HepG2 (cell line): ENCODE data around the gene ARPC5. TPM values are rescaled to one million over a fixed set of nuclear protein-coding genes. Genes with fewer than 3 reads are reported as not detected.

Experiments used
- ATAC-seq: fragments of 200-7000 bp; cut with Tn5 transposase; 3 replicates; pipeline ENCODE4 v1.9.1; 2020; ENCODE audit warnings: mild to moderate bottlenecking, moderate library complexity
- BruUV-seq: library from RNA; stranded (reverse); fragments of 400-500 nt; replicated peaks from 2 replicates; lab custom pipeline; 2021; lab: Mats Ljungman, UMichigan
- CTCF ChIA-PET: fragments of 300-600 bp; formaldehyde crosslinking; extraction: SDS; loops from one replicate; lab custom pipeline; 2021; ENCODE audit warnings: low total read pairs, inconsistent platforms, low intra/inter-chr PET ratio; lab: Yijun Ruan, JAX
- POLR2A ChIA-PET: fragments of 350-600 bp; sonication (Branson Sonifier 250); formaldehyde crosslinking; loops from one replicate; lab custom pipeline; 2020; ENCODE audit warnings: antibody characterized with exemption, inconsistent platforms; lab: Yijun Ruan, JAX
- DNase-seq: peaks from one replicate; pipeline ENCODE4 v3.0.0-alpha.2; 2015; ENCODE audit warnings: low spot score
- FAIRE-seq: peaks from 3 replicates; lab custom pipeline; 2011; peaks lifted over from hg19 to GRCh38; lab: Jason Lieb, UNC
- H2AFZ ChIP-seq: one replicate; pipeline ENCODE4 v1.6.1; 2011; ENCODE audit warnings: low read length, inconsistent platforms
- H3K27ac ChIP-seq: fragments of 300-600 bp; 3 replicates; pipeline ENCODE4 v1.8.0; 2011; ENCODE audit warnings: mixed run types, mild to moderate bottlenecking, mixed read lengths, low read length, inconsistent platforms; ENCODE audit not compliant: insufficient read depth; ENCODE audit errors: extremely low read length
- H3K27me3 ChIP-seq, 2 experiments: fragments of 200-600 bp in 1 of 2; 2 replicates in 1 of 2; 3 replicates in 1 of 2; pipeline versions ENCODE4 v1.6.0 to v1.8.0; 2011; ENCODE audit warnings: low read length in 2 of 2, mild to moderate bottlenecking in 2 of 2, moderate library complexity in 2 of 2, inconsistent platforms in 1 of 2; ENCODE audit not compliant: insufficient read depth in 2 of 2, control insufficient read depth in 1 of 2
- H3K36me3 ChIP-seq, 2 experiments: fragments of 200-600 bp in 1 of 2; replicated peaks in 1 of 2; 2 replicates in 1 of 2; 3 replicates in 1 of 2; pipeline versions ENCODE4 v1.5.1 to v1.8.0; 2011; ENCODE audit warnings: low read length in 2 of 2, inconsistent platforms in 1 of 2; ENCODE audit not compliant: insufficient read depth in 2 of 2, control insufficient read depth in 1 of 2
- H3K4me1 ChIP-seq: 2 replicates; pipeline ENCODE4 v1.5.1; 2012; ENCODE audit warnings: low read length, inconsistent platforms; ENCODE audit not compliant: insufficient read depth
- H3K4me2 ChIP-seq: 2 replicates; pipeline ENCODE4 v1.6.0; 2011; ENCODE audit warnings: low read depth, low read length, inconsistent platforms
- H3K4me3 ChIP-seq, 3 experiments: fragments of 200-600 bp in 1 of 3; sonication (generic), shearing (Covaris generic) in 1 of 3; replicated peaks in 1 of 3; 2 replicates each; pipeline ENCODE4 v1.5.1; 2011 to 2016; ENCODE audit warnings: low read length in 3 of 3, inconsistent platforms in 2 of 3, low read depth in 2 of 3, mild to moderate bottlenecking in 2 of 3, control low read depth in 1 of 3, mixed read lengths in 1 of 3; ENCODE audit not compliant: insufficient read depth in 1 of 3
- H3K79me2 ChIP-seq: one replicate; pipeline ENCODE4 v1.6.1; 2011; ENCODE audit warnings: low read length, inconsistent platforms; ENCODE audit not compliant: insufficient read depth
- H3K9ac ChIP-seq: 2 replicates; pipeline ENCODE4 v1.6.0; 2011; ENCODE audit warnings: mild to moderate bottlenecking, low read depth, low read length, inconsistent platforms; ENCODE audit not compliant: insufficient read depth
- H3K9me3 ChIP-seq: 2 replicates; pipeline ENCODE4 v1.5.1; 2012; ENCODE audit warnings: mild to moderate bottlenecking, low read length
- H4K20me1 ChIP-seq: 2 replicates; pipeline ENCODE4 v1.6.0; 2011; ENCODE audit warnings: inconsistent platforms, mild to moderate bottlenecking, low read length, moderate library complexity; ENCODE audit not compliant: insufficient read depth
- AKAP8 ChIP-seq: sonication (generic); formaldehyde crosslinking; IDR thresholded peaks from 2 replicates; pipeline ENCODE4 v1.5.1; 2020; ENCODE audit warnings: mild to moderate bottlenecking, missing genetic modification reagents
- KLF12 ChIP-seq: sonication (generic); formaldehyde crosslinking; IDR thresholded peaks from 2 replicates; pipeline ENCODE4 v1.4.0; 2020; ENCODE audit warnings: missing genetic modification reagents, borderline replicate concordance
- TBX3 ChIP-seq: fragments of 450-650 bp; IDR thresholded peaks from 2 replicates; pipeline ENCODE4 v1.6.1; 2017; ENCODE audit warnings: antibody characterized with exemption, mild to moderate bottlenecking, inconsistent platforms, borderline replicate concordance
- ZMYM3 ChIP-seq: sonication (generic); formaldehyde crosslinking; IDR thresholded peaks from 2 replicates; pipeline ENCODE4 v1.5.1; 2020; ENCODE audit warnings: mild to moderate bottlenecking, missing genetic modification reagents
- ZNF207 ChIP-seq: fragments of 450-650 bp; IDR thresholded peaks from 2 replicates; pipeline ENCODE4 v1.6.1; 2016; ENCODE audit warnings: antibody characterized with exemption, borderline replicate concordance
- ZNF232 ChIP-seq: sonication (generic); formaldehyde crosslinking; IDR thresholded peaks from 2 replicates; pipeline ENCODE4 v1.4.0; 2020; ENCODE audit warnings: missing genetic modification reagents, borderline replicate concordance
- ZNF619 ChIP-seq: sonication (generic); formaldehyde crosslinking; IDR thresholded peaks from 2 replicates; pipeline ENCODE4 v1.4.0; 2020; ENCODE audit warnings: mild to moderate bottlenecking, missing genetic modification reagents
- ZNF761 ChIP-seq: sonication (generic); formaldehyde crosslinking; conservative IDR thresholded peaks from 2 replicates; pipeline ENCODE4 v1.4.0; 2020; ENCODE audit warnings: mild to moderate bottlenecking, missing genetic modification reagents
- WGBS: methylation state at CpG from one replicate; pipeline ENCODE4 v1.1.6; 2017; ENCODE audit warnings: low lambda C conversion rate; 5-methylcytosine and 5-hydroxymethylcytosine counted together
- in situ Hi-C: cut with HindIII; loops from 2 replicates; pipeline ENCODE4 v1.10.0; 2017; ENCODE audit warnings: low pct_unique_long_range_greater_than_20kb; ENCODE audit not compliant: extremely low pct_ligation_motif_present
- intact Hi-C: fragments of 100-400 bp; cut with micrococcal nuclease; formaldehyde crosslinking; loops from one replicate; pipeline ENCODE4 v1.10.0; 2022; ENCODE audit not compliant: unreplicated experiment
- polyA plus RNA-seq, 8 experiments: library from polyadenylated mRNA; depleted of rRNA in 3 of 8; stranded (reverse) in 7 of 8; unstranded in 1 of 8; fragments of >200 nt; fragmentation: Illumina TruSeq in 4 of 8; extraction: Trizol in 4 of 8; gene quantifications; 2 replicates each; pipeline versions ENCODE4 v1.2.1 to v1.2.3, GENCODE V29; 2011 to 2016; ENCODE audit warnings: low read depth in 4 of 8, missing spikeins in 1 of 8, mixed read lengths in 1 of 8; ENCODE audit not compliant: insufficient read depth in 1 of 8
- total RNA-seq, 5 experiments: library from RNA; depleted of rRNA; stranded (reverse); fragments of >200 nt; fragmentation: Illumina TruSeq; extraction: Trizol; gene quantifications; 2 replicates each; pipeline ENCODE4 v1.2.3, GENCODE V29; 2016; ENCODE audit warnings: low read depth in 1 of 5
- TF ChIP-seq, protein P1 (sequence below): sonication (generic); formaldehyde crosslinking; IDR thresholded peaks from 2 replicates; pipeline ENCODE4 v1.5.0; 2020; ENCODE audit warnings: mild to moderate bottlenecking, missing genetic modification reagents, borderline replicate concordance

Gene ARPC5
- total and polyA plus RNA-seq, 2 of the 13 experiments (the other 11 are each of a cell fraction or from before 2014, with no cell fraction given) = 48.4 to 106 TPM

DNA sequence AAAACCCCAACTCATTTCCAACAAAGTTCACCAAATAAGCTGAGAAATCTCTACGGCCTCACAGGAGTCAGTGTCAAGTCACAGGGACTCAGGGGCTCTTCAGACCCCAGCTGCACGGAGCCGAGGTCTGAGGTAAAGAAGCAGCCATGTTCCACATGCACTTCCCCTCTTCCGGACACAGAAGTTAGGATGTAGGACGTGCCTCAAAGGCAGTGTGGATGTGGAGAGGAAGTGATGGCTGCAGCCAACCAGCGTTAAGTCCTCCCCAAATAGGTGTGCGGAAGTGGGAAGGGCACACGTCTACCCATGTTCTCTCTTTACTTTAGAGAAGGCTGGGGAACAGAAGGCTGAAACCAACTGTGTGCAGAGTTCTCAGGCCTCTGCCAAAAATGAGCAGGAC lies 30.8 kb downstream of the ARPC5 start:
- WGBS = 68% methylated on average over 8 of the region's 8 CpGs

DNA sequence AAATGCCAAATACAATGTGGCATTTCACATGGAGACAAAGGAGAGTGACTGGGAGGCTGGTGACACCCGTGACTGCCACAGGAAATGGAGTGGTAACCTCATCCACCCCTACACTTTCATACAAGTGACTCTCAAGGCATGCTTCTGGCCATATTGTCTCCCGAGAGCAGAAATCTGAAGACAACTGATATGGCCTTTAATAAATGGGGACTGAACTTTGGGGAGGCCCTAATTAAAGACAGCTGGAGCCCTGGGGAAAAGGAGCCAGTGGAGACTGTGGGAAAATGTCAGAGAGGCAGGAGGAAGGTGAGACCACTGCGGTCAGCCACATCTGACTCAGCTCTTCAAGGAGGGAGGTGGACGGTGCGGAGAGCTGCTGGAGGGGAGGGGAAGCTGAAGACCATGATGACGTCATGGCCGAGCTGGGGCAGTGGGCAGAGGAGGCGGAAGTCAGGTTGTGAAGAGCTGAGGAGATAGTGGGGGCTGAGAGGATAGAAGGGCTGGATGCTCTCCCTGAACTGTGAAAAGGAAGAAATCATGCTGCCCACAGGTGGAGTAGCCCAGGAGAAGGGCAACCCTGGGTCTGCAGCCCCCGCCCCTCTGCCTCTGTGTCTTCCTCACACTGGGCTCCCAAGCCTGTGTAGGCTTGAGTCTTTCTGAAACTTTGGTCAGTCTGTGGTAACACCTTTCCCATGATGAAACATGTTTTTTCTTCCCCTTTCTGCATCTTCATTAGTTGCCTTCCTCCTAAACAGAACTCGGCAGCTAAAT lies 31.4 kb downstream of the ARPC5 start:
- H3K27ac ChIP-seq = no peak overlapping the region
- H4K20me1 ChIP-seq = no peaks in the 10 kb centered on the region
- H3K4me1 ChIP-seq = peaks cover 28% of the 10 kb centered on the region
- intact Hi-C loops = no loop called here
- H2AFZ ChIP-seq = no peak overlapping the region
- DNase-seq (no peak), FAIRE-seq (no peak), ATAC-seq (no peak)
- in situ Hi-C loops = no loop called here
- POLR2A ChIA-PET = no interaction called here
- WGBS = 60% methylated on average over 10 of the region's 10 CpGs
- no TSS peak for BruUV-seq
- no peak overlapping the region for H3K4me3 ChIP-seq
- H3K36me3 ChIP-seq = no peaks in the 10 kb centered on the region
- H3K4me2 ChIP-seq = no peak overlapping the region
- no peak overlapping the region for H3K9ac ChIP-seq
- no peaks in the 10 kb centered on the region for H3K9me3 ChIP-seq
- CTCF ChIA-PET = no interaction called here
- no peaks in the 10 kb centered on the region for H3K27me3 ChIP-seq
- H3K79me2 ChIP-seq = no peaks in the 10 kb centered on the region
- no peak for TF ChIP-seq ZNF761 (CRISPR knock-in tag)
- TF ChIP-seq TBX3 = no peak
- no peak for TF ChIP-seq ZNF232
- TF ChIP-seq, protein P1, sequence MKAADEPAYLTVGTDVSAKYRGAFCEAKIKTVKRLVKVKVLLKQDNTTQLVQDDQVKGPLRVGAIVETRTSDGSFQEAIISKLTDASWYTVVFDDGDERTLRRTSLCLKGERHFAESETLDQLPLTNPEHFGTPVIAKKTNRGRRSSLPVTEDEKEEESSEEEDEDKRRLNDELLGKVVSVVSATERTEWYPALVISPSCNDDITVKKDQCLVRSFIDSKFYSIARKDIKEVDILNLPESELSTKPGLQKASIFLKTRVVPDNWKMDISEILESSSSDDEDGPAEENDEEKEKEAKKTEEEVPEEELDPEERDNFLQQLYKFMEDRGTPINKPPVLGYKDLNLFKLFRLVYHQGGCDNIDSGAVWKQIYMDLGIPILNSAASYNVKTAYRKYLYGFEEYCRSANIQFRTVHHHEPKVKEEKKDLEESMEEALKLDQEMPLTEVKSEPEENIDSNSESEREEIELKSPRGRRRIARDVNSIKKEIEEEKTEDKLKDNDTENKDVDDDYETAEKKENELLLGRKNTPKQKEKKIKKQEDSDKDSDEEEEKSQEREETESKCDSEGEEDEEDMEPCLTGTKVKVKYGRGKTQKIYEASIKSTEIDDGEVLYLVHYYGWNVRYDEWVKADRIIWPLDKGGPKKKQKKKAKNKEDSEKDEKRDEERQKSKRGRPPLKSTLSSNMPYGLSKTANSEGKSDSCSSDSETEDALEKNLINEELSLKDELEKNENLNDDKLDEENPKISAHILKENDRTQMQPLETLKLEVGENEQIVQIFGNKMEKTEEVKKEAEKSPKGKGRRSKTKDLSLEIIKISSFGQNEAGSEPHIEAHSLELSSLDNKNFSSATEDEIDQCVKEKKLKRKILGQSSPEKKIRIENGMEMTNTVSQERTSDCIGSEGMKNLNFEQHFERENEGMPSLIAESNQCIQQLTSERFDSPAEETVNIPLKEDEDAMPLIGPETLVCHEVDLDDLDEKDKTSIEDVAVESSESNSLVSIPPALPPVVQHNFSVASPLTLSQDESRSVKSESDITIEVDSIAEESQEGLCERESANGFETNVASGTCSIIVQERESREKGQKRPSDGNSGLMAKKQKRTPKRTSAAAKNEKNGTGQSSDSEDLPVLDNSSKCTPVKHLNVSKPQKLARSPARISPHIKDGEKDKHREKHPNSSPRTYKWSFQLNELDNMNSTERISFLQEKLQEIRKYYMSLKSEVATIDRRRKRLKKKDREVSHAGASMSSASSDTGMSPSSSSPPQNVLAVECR (CRISPR knock-in tag) = no peak
- no peak for TF ChIP-seq KLF12 (CRISPR knock-in tag)
- no peak for TF ChIP-seq AKAP8 (CRISPR knock-in tag)
- no peak for TF ChIP-seq ZNF207

More for the DNA sequence above, 30.8 kb downstream of the ARPC5 start:
- H3K27me3 ChIP-seq = no peaks in the 10 kb centered on the region
- no peak overlapping the region for H3K27ac ChIP-seq
- FAIRE-seq (no peak), ATAC-seq (no peak), DNase-seq (no peak)
- in situ Hi-C loops (no loop called here), intact Hi-C loops (no loop called here)
- no peak overlapping the region for H3K4me3 ChIP-seq
- CTCF ChIA-PET = no interaction called here
- no peaks in the 10 kb centered on the region for H3K9me3 ChIP-seq
- POLR2A ChIA-PET = no interaction called here
- H2AFZ ChIP-seq = no peak overlapping the region
- BruUV-seq = no TSS peak
- H3K36me3 ChIP-seq = no peaks in the 10 kb centered on the region
- no peaks in the 10 kb centered on the region for H4K20me1 ChIP-seq
- TF ChIP-seq ZMYM3 (CRISPR knock-in tag) (no peak), ZNF619 (CRISPR knock-in tag) (no peak)
- H3K4me1 ChIP-seq = peaks cover 30% of the 10 kb centered on the region
- no peak overlapping the region for H3K9ac ChIP-seq
- no peaks in the 10 kb centered on the region for H3K79me2 ChIP-seq
- no peak overlapping the region for H3K4me2 ChIP-seq
